Peyer's patch (tissue), 4 donors: ENCODE measurements around the gene PRKAG3. TPM values are rescaled to one million over a fixed set of nuclear protein-coding genes. Genes with fewer than 3 reads are reported as not detected.

Experiments
- DNase-seq, 3 donors: peaks; one replicate each; pipeline ENCODE4 v3.0.0-alpha.2; 2017 to 2019
- H3K27ac ChIP-seq, 4 donors: fragments of 200-600 bp; sonication (generic); one replicate each; pipeline ENCODE4 v1.5.1; 2016 to 2019
- H3K27me3 ChIP-seq, 2 donors: fragments of 200-600 bp; sonication (generic); one replicate each; pipeline ENCODE4 v1.5.1; 2019
- H3K36me3 ChIP-seq, 3 donors: fragments of 200-600 bp; sonication (generic); one replicate each; pipeline ENCODE4 v1.5.1; 2016 to 2019
- H3K4me1 ChIP-seq, 4 donors: fragments of 200-600 bp; sonication (generic); one replicate each; pipeline ENCODE4 v1.5.1; 2016 to 2019
- H3K4me3 ChIP-seq, 4 donors: fragments of 200-600 bp; sonication (generic); 1 replicate in 3 of 4; 2 replicates in 1 of 4; pipeline ENCODE4 v1.5.1; 2016 to 2019; ENCODE audit warnings: mild to moderate bottlenecking in 1 of 4
- H3K9me3 ChIP-seq, 4 donors: fragments of 200-600 bp; sonication (generic); one replicate each; pipeline ENCODE4 v1.5.1; 2016 to 2019; ENCODE audit warnings: mild to moderate bottlenecking in 1 of 4
- CTCF ChIP-seq, 6 experiments: fragments of 450-650 bp in 4 of 6; fragments of 200-600 bp in 2 of 6; sonication (generic) in 1 of 6; IDR thresholded peaks; one replicate each; pipeline ENCODE4 v1.5.1; 2017 to 2019; ENCODE audit warnings: antibody characterized with exemption in 6 of 6, mild to moderate bottlenecking in 3 of 6, moderate library complexity in 1 of 6
- POLR2A ChIP-seq, 2 donors: fragments of 450-650 bp; IDR thresholded peaks; one replicate each; pipeline ENCODE4 v1.5.1; 2017; ENCODE audit warnings: antibody characterized with exemption in 2 of 2, mild to moderate bottlenecking in 2 of 2, moderate library complexity in 2 of 2
- total RNA-seq, 4 donors: library from RNA; depleted of rRNA; stranded (reverse); fragments of >200 nt; gene quantifications; one replicate each; pipeline ENCODE4 v1.1.0, GENCODE V29; 2016

The PRKAG3 gene
- total RNA-seq, 4 donors from 2014 or later = not detected

GRCh38 chr2:218875692-218876246, 44.2 kb upstream of the PRKAG3 start:
- TF ChIP-seq CTCF (IDR thresholded peaks at IDR 0.05) = no peak
- no peak for TF ChIP-seq POLR2A (IDR thresholded peaks at IDR 0.05)
- H3K27me3 ChIP-seq = peaks cover 0 to 54% of the 10 kb centered on the region in 2 donors

DNA sequence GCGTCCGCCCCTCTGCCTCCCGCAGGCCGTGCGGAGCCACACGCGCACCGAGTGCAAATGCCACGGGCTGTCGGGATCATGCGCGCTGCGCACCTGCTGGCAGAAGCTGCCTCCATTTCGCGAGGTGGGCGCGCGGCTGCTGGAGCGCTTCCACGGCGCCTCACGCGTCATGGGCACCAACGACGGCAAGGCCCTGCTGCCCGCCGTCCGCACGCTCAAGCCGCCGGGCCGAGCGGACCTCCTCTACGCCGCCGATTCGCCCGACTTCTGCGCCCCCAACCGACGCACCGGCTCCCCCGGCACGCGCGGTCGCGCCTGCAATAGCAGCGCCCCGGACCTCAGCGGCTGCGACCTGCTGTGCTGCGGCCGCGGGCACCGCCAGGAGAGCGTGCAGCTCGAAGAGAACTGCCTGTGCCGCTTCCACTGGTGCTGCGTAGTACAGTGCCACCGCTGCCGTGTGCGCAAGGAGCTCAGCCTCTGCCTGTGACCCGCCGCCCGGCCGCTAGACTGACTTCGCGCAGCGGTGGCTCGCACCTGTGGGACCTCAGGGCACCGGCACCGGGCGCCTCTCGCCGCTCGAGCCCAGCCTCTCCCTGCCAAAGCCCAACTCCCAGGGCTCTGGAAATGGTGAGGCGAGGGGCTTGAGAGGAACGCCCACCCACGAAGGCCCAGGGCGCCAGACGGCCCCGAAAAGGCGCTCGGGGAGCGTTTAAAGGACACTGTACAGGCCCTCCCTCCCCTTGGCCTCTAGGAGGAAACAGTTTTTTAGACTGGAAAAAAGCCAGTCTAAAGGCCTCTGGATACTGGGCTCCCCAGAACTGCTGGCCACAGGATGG, 42.0 kb upstream of the PRKAG3 start:
- H3K27me3 ChIP-seq = peaks cover 0 to 39% of the 10 kb centered on the region in 2 donors

More at GRCh38 chr2:218875692-218876246, 44.2 kb upstream of the PRKAG3 start:
- Histone ChIP-seq H3K4me3 (no peak overlapping the region), H3K4me1 (peaks cover 0 to 34% (median 24%) of the 10 kb centered on the region in 4 donors), H3K27ac (no peak overlapping the region), H3K36me3 (no peaks in the 10 kb centered on the region), H3K9me3 (no peaks in the 10 kb centered on the region)
- no peak for DNase-seq

DNA sequence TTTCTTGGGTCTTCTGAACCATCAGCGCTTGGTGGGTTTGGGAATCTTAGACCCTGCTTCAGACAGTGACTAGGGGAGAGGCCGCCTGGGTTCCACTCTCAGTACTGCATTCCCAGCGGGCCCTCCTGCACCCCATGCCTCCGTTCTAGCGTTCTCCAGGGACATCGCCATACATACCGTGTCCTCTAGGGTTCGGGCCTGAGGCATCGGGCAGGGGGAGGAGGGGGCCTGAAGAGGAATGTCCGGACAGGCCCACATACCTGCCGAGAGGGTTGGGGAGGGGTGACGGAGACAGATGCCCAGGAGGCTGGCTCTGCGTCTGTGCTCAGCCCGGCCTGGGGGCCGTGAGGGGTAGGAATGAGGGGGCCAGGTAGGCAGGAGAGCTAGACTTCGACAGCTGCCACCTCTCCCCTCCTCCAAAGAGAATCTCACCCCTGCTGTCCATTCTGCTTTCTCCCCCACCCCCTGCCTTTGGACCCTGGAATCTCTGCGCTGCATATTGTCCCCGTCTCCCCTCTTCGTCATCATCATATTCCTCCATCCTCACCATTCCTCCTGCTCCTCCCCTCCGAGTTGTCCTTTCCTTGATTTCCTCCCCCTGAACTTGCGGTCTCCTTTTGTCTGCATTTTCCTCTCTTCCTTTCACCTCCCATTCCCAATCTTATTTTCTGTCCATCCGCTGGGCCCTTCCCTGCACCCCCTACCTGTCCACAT, 41.2 kb upstream of the PRKAG3 start:
- Histone ChIP-seq H3K4me3 (no peak overlapping the region), H3K4me1 (peaks cover 0 to 28% (median 16%) of the 10 kb centered on the region in 4 donors), H3K27me3 (peaks cover 0 to 39% of the 10 kb centered on the region in 2 donors), H3K36me3 (no peaks in the 10 kb centered on the region), H3K27ac (no peak overlapping the region), H3K9me3 (no peaks in the 10 kb centered on the region)
- no peak for DNase-seq
- TF ChIP-seq POLR2A (IDR thresholded peaks at IDR 0.05) (no peak), CTCF (IDR thresholded peaks at IDR 0.05) (no peak)

More for the DNA sequence above, 42.0 kb upstream of the PRKAG3 start:
- Histone ChIP-seq H3K27ac (no peak overlapping the region), H3K36me3 (no peaks in the 10 kb centered on the region), H3K4me1 (peaks cover 0 to 28% (median 16%) of the 10 kb centered on the region in 4 donors), H3K4me3 (peak overlapping the region in 2 of 4 donors; percentile 5 to 11), H3K9me3 (no peaks in the 10 kb centered on the region)
- no peak for DNase-seq
- no peak for TF ChIP-seq POLR2A (IDR thresholded peaks at IDR 0.05)
- no peak for TF ChIP-seq CTCF (IDR thresholded peaks at IDR 0.05)

DNA sequence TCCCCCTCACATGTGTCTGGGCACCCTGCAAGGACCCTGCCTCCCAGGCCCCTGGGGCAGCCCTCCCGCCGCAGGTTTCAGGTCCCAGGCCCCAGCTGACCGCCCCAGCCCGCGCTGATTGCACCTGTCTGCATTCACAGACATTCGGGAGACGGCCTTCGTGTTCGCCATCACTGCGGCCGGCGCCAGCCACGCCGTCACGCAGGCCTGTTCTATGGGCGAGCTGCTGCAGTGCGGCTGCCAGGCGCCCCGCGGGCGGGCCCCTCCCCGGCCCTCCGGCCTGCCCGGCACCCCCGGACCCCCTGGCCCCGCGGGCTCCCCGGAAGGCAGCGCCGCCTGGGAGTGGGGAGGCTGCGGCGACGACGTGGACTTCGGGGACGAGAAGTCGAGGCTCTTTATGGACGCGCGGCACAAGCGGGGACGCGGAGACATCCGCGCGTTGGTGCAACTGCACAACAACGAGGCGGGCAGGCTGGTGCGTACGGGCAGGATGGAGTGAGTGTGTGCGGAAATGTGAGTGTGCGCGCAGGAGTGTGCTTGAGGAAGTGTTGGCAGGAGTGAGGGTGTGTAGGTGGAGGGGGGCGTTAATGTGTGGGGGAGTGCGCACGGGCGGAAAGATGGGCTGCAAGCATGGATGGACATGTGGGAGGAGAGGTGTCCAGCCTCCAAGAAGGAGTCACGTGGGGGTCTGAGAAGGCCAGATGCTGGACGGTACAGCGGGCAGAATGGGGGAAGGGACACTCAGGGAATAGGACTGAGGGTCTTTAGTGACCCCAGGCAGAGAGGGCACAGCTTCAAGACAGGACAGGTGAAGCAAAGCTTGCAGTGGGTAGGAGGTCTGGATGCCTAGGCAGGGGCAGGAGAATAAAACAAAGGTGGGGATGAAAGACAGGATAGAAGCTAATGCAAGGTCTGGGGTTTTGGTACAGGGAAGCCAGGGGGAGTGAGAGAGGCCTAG, 40.0 kb upstream of the PRKAG3 start:
- peak overlapping the region; percentile 28 to 53 (median 34) for H3K4me3 ChIP-seq
- H3K27ac ChIP-seq = peak overlapping the region in 1 of 4 donors; percentile 49
- no peaks in the 10 kb centered on the region for H3K9me3 ChIP-seq
- H3K4me1 ChIP-seq = peaks cover 0 to 25% (median 16%) of the 10 kb centered on the region in 4 donors
- H3K27me3 ChIP-seq = peaks cover 0 to 39% of the 10 kb centered on the region in 2 donors
- TF ChIP-seq CTCF (IDR thresholded peaks at IDR 0.05) (no peak), POLR2A (IDR thresholded peaks at IDR 0.05) (no peak)
- no peaks in the 10 kb centered on the region for H3K36me3 ChIP-seq
- DNase-seq = peak in 2 of 3 donors; percentile 35 to 56

DNA sequence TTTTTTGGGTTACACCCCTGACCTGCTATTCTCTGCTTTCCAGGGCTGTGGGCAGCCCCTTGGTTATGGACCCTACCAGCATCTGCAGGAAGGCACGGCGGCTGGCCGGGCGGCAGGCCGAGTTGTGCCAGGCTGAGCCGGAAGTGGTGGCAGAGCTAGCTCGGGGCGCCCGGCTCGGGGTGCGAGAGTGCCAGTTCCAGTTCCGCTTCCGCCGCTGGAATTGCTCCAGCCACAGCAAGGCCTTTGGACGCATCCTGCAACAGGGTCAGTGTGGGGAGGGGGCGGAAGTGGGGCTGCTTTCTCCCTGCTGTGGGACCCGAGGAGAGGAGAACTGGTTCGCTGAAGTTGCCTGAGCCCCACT, 39.4 kb upstream of the PRKAG3 start:
- peak overlapping the region; percentile 28 to 53 (median 34) for H3K4me3 ChIP-seq
- H3K27me3 ChIP-seq = peaks cover 0 to 39% of the 10 kb centered on the region in 2 donors
- no peaks in the 10 kb centered on the region for H3K9me3 ChIP-seq
- peak in 2 of 3 donors; percentile 36 to 57 for DNase-seq
- H3K4me1 ChIP-seq = peaks cover 0 to 25% (median 16%) of the 10 kb centered on the region in 4 donors
- H3K27ac ChIP-seq = peak overlapping the region in 1 of 4 donors; percentile 49
- H3K36me3 ChIP-seq = no peaks in the 10 kb centered on the region
- TF ChIP-seq CTCF (IDR thresholded peaks at IDR 0.05) = no peak
- TF ChIP-seq POLR2A (IDR thresholded peaks at IDR 0.05) = no peak
